Mesenchymal stem cell (in vitro differentiated cells and primary cell): ENCODE measurements around the gene OAS2.

Source experiments
- DNase-seq: peaks from one replicate; pipeline ENCODE4 v3.0.0-alpha.2; 2013
- H2AFZ ChIP-seq: one replicate; pipeline ENCODE4 v1.6.1; 2013; ENCODE audit warnings: low read depth, mild to moderate bottlenecking, control low read depth, inconsistent platforms, low read length, moderate library complexity
- H2AK5ac ChIP-seq: 2 replicates; pipeline ENCODE4 v1.6.1; 2013; ENCODE audit warnings: low read length, moderate library complexity, mild to moderate bottlenecking, inconsistent platforms; ENCODE audit not compliant: severe bottlenecking
- H2BK120ac ChIP-seq: one replicate; pipeline ENCODE4 v1.6.1; 2013; ENCODE audit warnings: low read depth, mild to moderate bottlenecking, inconsistent platforms, low read length, moderate library complexity
- H2BK12ac ChIP-seq, 2 experiments: one replicate each; pipeline ENCODE4 v1.6.1; 2013; ENCODE audit warnings: inconsistent platforms in 2 of 2, low read length in 2 of 2, mild to moderate bottlenecking in 2 of 2, moderate library complexity in 2 of 2, control low read depth in 1 of 2
- H2BK15ac ChIP-seq: one replicate; pipeline ENCODE4 v1.6.1; 2013; ENCODE audit warnings: mild to moderate bottlenecking, low read depth, inconsistent platforms; ENCODE audit not compliant: poor library complexity, severe bottlenecking
- H2BK5ac ChIP-seq: 2 replicates; pipeline ENCODE4 v1.6.1; 2013; ENCODE audit warnings: low read depth, mild to moderate bottlenecking, low read length, control low read depth, inconsistent platforms; ENCODE audit not compliant: poor library complexity, severe bottlenecking
- H3K14ac ChIP-seq, 2 experiments: one replicate each; pipeline ENCODE4 v1.6.1; 2013; ENCODE audit warnings: inconsistent platforms in 2 of 2, low read length in 2 of 2, control low read depth in 1 of 2, mild to moderate bottlenecking in 1 of 2, moderate library complexity in 1 of 2
- H3K18ac ChIP-seq, 2 experiments: one replicate each; pipeline ENCODE4 v1.6.1; 2013; ENCODE audit warnings: inconsistent platforms in 2 of 2, low read length in 2 of 2, control low read depth in 1 of 2, low read depth in 1 of 2, mild to moderate bottlenecking in 1 of 2
- H3K23ac ChIP-seq, 2 experiments: one replicate each; pipeline ENCODE4 v1.6.1; 2013; ENCODE audit warnings: inconsistent platforms in 2 of 2, low read length in 2 of 2, mild to moderate bottlenecking in 2 of 2, moderate library complexity in 2 of 2, control low read depth in 1 of 2
- H3K27ac ChIP-seq: 2 replicates; pipeline ENCODE4 v1.5.1; 2013; ENCODE audit warnings: mild to moderate bottlenecking, moderate library complexity, low read length, control low read depth, inconsistent platforms; ENCODE audit not compliant: poor library complexity, severe bottlenecking
- H3K27me3 ChIP-seq, 2 experiments: 2 replicates each; pipeline versions ENCODE4 v1.6.1 to v1.7.0; 2013; ENCODE audit warnings: low read length in 2 of 2, mild to moderate bottlenecking in 2 of 2, moderate library complexity in 2 of 2, control low read depth in 1 of 2, inconsistent platforms in 1 of 2; ENCODE audit not compliant: control insufficient read depth in 1 of 2, insufficient read depth in 1 of 2
- H3K36me3 ChIP-seq, 2 experiments: 2 replicates each; pipeline versions ENCODE4 v1.6.1 to v1.7.0; 2013; ENCODE audit warnings: low read length in 2 of 2, control low read depth in 1 of 2, inconsistent platforms in 1 of 2, low read depth in 1 of 2, mild to moderate bottlenecking in 1 of 2; ENCODE audit not compliant: insufficient read depth in 2 of 2, control insufficient read depth in 1 of 2
- H3K4ac ChIP-seq, 2 experiments: one replicate each; pipeline ENCODE4 v1.6.1; 2013; ENCODE audit warnings: inconsistent platforms in 2 of 2, low read length in 2 of 2, mild to moderate bottlenecking in 2 of 2, moderate library complexity in 2 of 2, control low read depth in 1 of 2, low read depth in 1 of 2
- H3K4me1 ChIP-seq: 2 replicates; pipeline ENCODE4 v1.6.1; 2013; ENCODE audit warnings: low read depth, low read length, control low read depth; ENCODE audit not compliant: control insufficient read depth, insufficient read depth
- H3K4me2 ChIP-seq: 2 replicates; pipeline ENCODE4 v1.6.1; 2013; ENCODE audit warnings: low read length, mild to moderate bottlenecking, inconsistent platforms; ENCODE audit not compliant: poor library complexity, severe bottlenecking
- H3K4me3 ChIP-seq, 2 experiments: 2 replicates each; pipeline versions ENCODE4 v1.5.1 to v1.7.0; 2013; ENCODE audit warnings: low read length in 2 of 2, mild to moderate bottlenecking in 2 of 2, control low read depth in 1 of 2, low read depth in 1 of 2; ENCODE audit not compliant: insufficient read depth in 1 of 2
- H3K79me1 ChIP-seq: replicated peaks from 2 replicates; pipeline ENCODE4 v1.6.1; 2013; ENCODE audit warnings: mild to moderate bottlenecking, control low read depth, low read length, inconsistent platforms; ENCODE audit not compliant: poor library complexity, severe bottlenecking
- H3K9ac ChIP-seq: 2 replicates; pipeline ENCODE4 v1.7.0; 2013; ENCODE audit warnings: mild to moderate bottlenecking, low read length, moderate library complexity
- H3K9me3 ChIP-seq: 2 replicates; pipeline ENCODE4 v1.7.0; 2013; ENCODE audit warnings: mild to moderate bottlenecking, low read length; ENCODE audit not compliant: control insufficient read depth
- H4K8ac ChIP-seq: one replicate; pipeline ENCODE4 v1.6.1; 2013; ENCODE audit warnings: inconsistent platforms, mild to moderate bottlenecking, low read length, moderate library complexity
- H4K91ac ChIP-seq: one replicate; pipeline ENCODE4 v1.6.1; 2013; ENCODE audit warnings: mild to moderate bottlenecking, low read length, inconsistent platforms
- WGBS: methylation state at CpG from one replicate; pipeline ENCODE4 v1.1.7; 2013; ENCODE audit warnings: mixed read lengths; 5-methylcytosine and 5-hydroxymethylcytosine counted together

OAS2 gene

GRCh38 chr12:112965643-112966042 is 12.7 kb upstream of the OAS2 start:
- no peaks in the 10 kb centered on the region for H3K79me1 ChIP-seq
- H2AFZ ChIP-seq: no peak overlapping the region

GRCh38 chr12:112967306-112967705 is 11.0 kb upstream of the OAS2 start:
- no peak overlapping the region for H3K14ac ChIP-seq
- no peak overlapping the region for H3K4me2 ChIP-seq
- no peak overlapping the region for H3K18ac ChIP-seq
- no peaks in the 10 kb centered on the region for H3K79me1 ChIP-seq
- no peak overlapping the region for H4K91ac ChIP-seq
- H2BK120ac ChIP-seq: no peak overlapping the region
- H2BK12ac ChIP-seq: no peak overlapping the region
- H2AFZ ChIP-seq: no peak overlapping the region
- H3K9me3 ChIP-seq: no peaks in the 10 kb centered on the region
- H3K4me3 ChIP-seq: no peak overlapping the region
- H2BK5ac ChIP-seq: no peak overlapping the region
- H3K27me3 ChIP-seq: no peaks in the 10 kb centered on the region
- H2AK5ac ChIP-seq: no peak overlapping the region
- H3K27ac ChIP-seq: no peak overlapping the region
- H3K36me3 ChIP-seq: peaks cover 34 to 75% of the 10 kb centered on the region in 2 experiments
- H3K4ac ChIP-seq: no peak overlapping the region
- H3K9ac ChIP-seq: no peak overlapping the region
- WGBS: 99% methylated on average over 9 of the region's 9 CpGs
- no peak for DNase-seq
- H2BK15ac ChIP-seq: no peak overlapping the region
- no peak overlapping the region for H4K8ac ChIP-seq
- no peaks in the 10 kb centered on the region for H3K4me1 ChIP-seq
- no peak overlapping the region for H3K23ac ChIP-seq

More at GRCh38 chr12:112965643-112966042, 12.7 kb upstream of the OAS2 start:
- Histone ChIP-seq H3K9ac (no peak overlapping the region), H3K4me3 (no peak overlapping the region), H3K27ac (no peak overlapping the region), H2AK5ac (no peak overlapping the region), H3K4me2 (no peak overlapping the region), H3K36me3 (peaks cover 38 to 91% of the 10 kb centered on the region in 2 experiments), H2BK15ac (no peak overlapping the region), H3K4ac (no peak overlapping the region), H4K91ac (no peak overlapping the region), H2BK5ac (no peak overlapping the region), H3K23ac (no peak overlapping the region), H2BK120ac (no peak overlapping the region), H3K9me3 (no peaks in the 10 kb centered on the region), H2BK12ac (no peak overlapping the region), H3K4me1 (no peaks in the 10 kb centered on the region), H4K8ac (no peak overlapping the region), H3K18ac (no peak overlapping the region), H3K27me3 (no peaks in the 10 kb centered on the region), H3K14ac (no peak overlapping the region)
- no peak for DNase-seq
- WGBS: 92% methylated on average over 15 of the region's 15 CpGs

DNA sequence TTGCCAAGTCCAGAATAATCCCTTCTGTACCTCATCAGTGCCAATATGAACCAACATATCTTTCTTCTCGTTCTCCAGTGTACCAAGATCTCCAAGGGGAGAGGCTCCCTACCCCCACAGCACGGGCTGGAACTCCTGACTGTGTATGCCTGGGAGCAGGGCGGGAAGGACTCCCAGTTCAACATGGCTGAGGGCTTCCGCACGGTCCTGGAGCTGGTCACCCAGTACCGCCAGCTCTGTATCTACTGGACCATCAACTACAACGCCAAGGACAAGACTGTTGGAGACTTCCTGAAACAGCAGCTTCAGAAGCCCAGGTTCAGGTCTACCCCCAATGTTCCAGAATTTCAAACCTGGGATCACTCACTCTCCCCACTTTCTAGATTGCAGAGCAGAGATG is 10.5 kb upstream of the OAS2 start:
- Histone ChIP-seq H2BK15ac (no peak overlapping the region), H2BK5ac (no peak overlapping the region), H3K4ac (no peak overlapping the region), H3K9ac (no peak overlapping the region), H3K14ac (no peak overlapping the region), H2AFZ (no peak overlapping the region), H3K79me1 (no peaks in the 10 kb centered on the region), H4K8ac (no peak overlapping the region), H3K4me3 (no peak overlapping the region), H3K27me3 (no peaks in the 10 kb centered on the region), H2BK12ac (no peak overlapping the region), H4K91ac (no peak overlapping the region), H3K36me3 (peaks cover 29 to 69% of the 10 kb centered on the region in 2 experiments), H3K4me2 (no peak overlapping the region), H3K23ac (no peak overlapping the region), H3K9me3 (no peaks in the 10 kb centered on the region), H3K18ac (no peak overlapping the region), H2AK5ac (no peak overlapping the region), H3K27ac (no peak overlapping the region), H3K4me1 (no peaks in the 10 kb centered on the region), H2BK120ac (no peak overlapping the region)
- DNase-seq: no peak
- WGBS: 89% methylated on average over 7 of the region's 7 CpGs

DNA sequence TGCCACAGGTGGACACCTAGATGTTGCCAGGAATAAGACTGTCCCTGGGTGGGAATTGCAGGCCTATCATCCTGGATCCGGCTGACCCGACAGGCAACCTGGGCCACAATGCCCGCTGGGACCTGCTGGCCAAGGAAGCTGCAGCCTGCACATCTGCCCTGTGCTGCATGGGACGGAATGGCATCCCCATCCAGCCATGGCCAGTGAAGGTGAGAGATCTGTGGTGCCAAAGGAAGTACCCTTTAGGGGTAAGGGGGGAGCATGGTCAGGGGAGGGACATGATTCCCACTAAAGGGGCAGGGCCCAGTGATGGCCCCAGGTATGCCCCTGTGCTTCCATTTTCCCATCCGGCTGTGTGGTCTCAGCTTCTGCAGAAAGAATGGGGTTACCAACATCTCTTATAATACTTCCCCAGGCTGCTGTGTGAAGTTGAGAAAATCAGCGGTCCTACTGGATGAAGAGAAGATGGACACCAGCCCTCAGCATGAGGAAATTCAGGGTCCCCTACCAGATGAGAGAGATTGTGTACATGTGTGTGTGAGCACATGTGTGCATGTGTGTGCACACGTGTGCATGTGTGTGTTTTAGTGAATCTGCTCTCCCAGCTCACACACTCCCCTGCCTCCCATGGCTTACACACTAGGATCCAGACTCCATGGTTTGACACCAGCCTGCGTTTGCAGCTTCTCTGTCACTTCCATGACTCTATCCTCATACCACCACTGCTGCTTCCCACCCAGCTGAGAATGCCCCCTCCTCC is 8.6 kb upstream of the OAS2 start:
- WGBS: 95% methylated on average over 7 of the region's 8 CpGs
- Histone ChIP-seq H2BK15ac (no peak overlapping the region), H3K9me3 (no peaks in the 10 kb centered on the region)

More for the DNA sequence above, 8.6 kb upstream of the OAS2 start:
- H3K9ac ChIP-seq: no peak overlapping the region
- H3K18ac ChIP-seq: no peak overlapping the region
- no peak overlapping the region for H4K8ac ChIP-seq
- H3K4me3 ChIP-seq: no peak overlapping the region
- no peaks in the 10 kb centered on the region for H3K4me1 ChIP-seq
- no peaks in the 10 kb centered on the region for H3K27me3 ChIP-seq
- no peak overlapping the region for H3K4ac ChIP-seq
- no peaks in the 10 kb centered on the region for H3K79me1 ChIP-seq
- H2BK12ac ChIP-seq: no peak overlapping the region
- peak overlapping the region in 1 of 2 experiments; percentile 74 for H3K14ac ChIP-seq
- no peak overlapping the region for H2BK5ac ChIP-seq
- no peak overlapping the region for H4K91ac ChIP-seq
- DNase-seq: no peak
- no peak overlapping the region for H2AK5ac ChIP-seq
- H3K4me2 ChIP-seq: no peak overlapping the region
- no peak overlapping the region for H3K23ac ChIP-seq
- H2AFZ ChIP-seq: no peak overlapping the region
- peaks cover 22 to 51% of the 10 kb centered on the region in 2 experiments for H3K36me3 ChIP-seq
- no peak overlapping the region for H2BK120ac ChIP-seq
- H3K27ac ChIP-seq: no peak overlapping the region
